GM19397 (cell line): ENCODE data around the gene NPAS3.

Experiments
- ATAC-seq: cut with Tn5 transposase; IDR thresholded peaks from one replicate; pipeline ENCODE4 v1.9.1; 2021; ENCODE audit warnings: mild to moderate bottlenecking, moderate library complexity; ENCODE audit not compliant: unreplicated experiment

NPAS3 gene

DNA sequence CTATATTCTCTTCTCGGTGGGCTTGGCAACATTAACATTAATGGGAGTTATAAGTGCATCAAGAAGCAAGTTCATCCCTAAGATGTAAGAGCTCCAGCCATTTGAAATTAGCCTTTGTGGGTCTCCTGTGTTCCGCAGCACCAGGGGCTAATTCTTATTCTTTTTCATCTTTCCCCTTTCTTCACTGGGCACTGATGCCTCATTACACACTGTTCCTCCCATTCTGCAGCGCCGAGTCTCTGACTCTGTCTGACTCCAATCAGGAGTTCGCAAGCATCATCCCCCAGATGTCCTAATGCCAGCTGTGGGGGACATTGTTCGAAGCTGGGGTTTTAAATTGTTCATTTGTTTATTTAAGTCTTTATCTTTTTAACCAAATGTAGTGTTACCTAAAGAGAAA lies 670.9 kb downstream of the NPAS3 start:
- ATAC-seq: no peak

DNA sequence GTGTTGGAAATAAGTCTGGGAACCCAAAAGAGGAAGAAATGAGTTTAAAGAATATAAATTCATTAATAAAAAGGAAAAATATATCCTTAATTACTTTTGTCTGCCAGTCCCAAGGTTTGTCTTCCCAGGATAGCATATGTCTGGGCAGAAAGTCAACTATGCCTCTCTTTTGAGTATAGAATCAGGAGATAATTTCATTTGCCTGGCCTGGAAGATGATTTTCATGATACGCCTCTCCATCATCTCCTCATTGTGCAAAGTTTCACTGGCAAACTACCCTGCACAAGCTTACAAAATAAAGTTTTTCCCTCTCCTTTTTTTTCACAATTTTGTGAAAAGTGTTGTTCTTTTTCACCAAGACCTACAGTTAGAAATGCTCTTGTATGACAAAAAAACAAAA lies 671.4 kb downstream of the NPAS3 start:
- ATAC-seq: no peak

DNA sequence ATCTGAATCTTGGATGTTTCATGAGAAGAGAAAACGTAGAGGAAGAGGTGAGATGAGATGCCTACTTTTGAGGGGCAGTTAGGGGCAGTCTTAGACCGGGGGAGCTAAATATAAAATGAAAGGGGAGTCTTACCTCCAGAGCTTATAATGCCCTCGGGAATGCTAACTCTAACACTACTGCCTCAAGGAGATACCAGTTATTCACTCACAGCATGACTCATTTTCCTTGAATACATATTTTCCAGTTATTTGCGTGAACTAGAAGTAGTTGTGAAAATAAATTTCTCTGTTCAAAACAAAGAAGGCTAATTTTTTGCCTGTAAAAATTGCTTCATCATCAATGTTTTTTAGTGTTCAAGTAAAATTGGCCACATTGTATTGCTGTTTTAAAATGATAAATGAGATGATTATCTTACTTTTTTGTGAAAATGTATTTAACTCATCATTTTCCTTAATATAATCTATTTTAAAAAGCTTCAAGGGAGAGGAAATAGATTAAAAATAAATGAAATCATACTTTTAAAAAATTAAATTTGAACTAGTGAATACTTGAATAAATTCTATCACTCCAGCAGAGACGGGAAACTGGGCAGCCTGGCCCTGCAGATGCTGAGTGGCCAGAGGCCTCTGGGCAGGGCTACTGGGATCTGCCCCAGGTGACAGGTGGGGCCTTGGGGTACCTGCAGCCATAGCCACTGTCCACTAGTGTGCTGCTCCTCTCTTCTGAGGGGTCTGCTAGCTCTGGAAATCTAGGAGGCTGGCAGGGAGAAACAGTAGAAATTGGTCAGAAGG lies 672.9 kb downstream of the NPAS3 start:
- no peak for ATAC-seq

DNA sequence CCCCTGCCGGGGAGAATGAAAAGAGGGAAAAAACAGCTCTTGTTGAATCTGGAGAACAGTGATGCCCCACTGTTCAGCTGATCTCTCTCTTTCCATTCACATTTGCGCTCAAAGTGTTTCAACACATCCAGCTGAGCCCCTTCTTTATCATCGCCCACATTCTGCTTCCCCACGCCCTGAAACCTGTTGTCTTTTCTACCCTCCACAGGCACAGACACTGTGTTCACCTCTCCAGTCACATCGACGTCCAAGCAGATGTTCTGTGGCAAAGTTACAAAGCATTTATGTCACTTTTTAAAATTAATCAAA lies 673.5 kb downstream of the NPAS3 start:
- no peak for ATAC-seq

DNA sequence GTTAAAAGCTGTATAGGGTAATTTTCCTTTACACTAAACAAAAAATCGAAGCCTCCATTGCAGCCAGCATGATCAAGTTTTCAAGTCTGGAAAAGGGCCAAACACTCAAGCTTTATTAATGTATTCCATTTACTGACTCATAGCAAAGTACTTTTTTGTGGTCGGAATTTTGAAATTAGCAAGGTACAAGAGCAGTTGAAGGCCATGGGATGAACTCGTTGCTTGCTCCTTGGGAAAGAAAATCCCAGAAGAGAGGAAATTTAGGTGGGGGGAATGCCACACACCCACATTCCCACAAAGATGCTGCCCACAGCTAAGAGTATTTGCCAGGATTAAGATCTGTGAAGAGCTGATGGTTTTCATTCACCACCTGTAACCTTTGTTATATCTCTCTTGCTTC lies 678.5 kb downstream of the NPAS3 start:
- no peak for ATAC-seq

DNA sequence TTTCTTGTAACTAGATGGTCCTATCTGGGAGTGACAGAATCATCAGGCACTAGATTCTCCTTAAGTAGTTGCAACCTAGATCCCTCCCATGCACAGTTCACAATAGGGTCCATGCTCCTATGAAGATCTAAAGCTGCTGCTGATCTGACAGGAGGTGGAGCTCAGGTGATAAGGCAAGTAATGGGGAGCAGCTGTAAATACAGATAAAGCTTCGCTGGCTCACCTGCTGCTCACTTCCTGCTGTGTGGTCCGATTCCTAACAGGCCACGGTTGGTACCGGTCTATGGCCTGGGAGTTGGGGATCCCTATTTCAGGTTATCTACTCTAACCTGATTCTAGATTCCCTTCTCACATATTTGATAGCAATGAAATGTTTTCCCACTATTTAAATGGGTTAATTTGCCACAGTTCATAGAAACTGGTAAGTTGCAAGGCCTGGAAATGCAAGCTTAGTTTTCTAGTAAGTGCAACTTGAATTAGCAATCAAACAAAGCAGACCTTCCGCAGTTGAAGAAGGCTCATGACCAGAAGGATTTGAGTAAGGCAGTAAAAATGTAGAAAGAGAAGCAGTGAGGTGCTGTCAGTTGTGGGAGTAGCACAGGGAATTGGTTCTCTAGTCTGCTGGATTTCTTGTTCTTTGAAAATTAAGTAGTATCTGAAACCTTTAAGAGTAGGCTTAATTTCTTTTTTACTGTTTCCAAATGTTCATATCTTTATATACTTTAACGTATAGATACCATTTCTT lies 679.9 kb downstream of the NPAS3 start:
- ATAC-seq: no peak

DNA sequence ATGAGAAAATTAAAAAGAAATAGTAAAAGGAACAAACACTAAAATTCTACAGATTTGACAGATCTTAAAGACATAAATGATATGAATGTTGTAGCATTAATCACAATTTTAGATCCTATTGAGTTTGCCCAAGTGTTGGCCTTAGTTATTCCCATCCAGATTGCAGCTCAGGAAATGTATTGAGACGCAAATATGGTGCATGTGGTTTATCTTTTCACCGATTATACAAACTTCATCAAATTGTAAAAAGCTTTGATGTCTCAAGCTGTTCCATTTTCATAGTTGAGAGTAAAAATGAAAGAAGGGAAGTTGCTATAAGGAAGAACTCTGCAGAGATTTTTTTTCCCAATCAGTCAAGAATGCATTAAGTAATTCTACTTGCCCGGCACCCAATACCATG lies 683.8 kb downstream of the NPAS3 start:
- no peak for ATAC-seq

DNA sequence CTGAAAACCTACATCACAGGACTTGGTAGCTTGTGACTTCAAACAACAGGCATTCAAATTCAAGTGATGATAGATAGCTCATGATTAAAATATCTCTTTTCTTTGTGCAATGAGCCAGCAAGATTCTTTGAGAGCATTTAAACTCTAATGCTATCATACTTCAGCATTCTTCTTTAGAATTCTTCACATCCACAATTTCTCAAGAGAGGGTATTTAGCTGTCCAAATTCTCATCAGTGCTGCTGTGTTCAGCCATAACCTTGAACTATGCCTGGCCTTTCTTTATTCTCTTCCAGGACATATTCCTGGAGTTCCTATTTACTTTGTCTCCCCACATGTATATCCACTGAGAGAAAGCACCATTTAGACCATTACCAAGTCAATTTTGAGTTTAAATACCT lies 691.1 kb downstream of the NPAS3 start:
- no peak for ATAC-seq

DNA sequence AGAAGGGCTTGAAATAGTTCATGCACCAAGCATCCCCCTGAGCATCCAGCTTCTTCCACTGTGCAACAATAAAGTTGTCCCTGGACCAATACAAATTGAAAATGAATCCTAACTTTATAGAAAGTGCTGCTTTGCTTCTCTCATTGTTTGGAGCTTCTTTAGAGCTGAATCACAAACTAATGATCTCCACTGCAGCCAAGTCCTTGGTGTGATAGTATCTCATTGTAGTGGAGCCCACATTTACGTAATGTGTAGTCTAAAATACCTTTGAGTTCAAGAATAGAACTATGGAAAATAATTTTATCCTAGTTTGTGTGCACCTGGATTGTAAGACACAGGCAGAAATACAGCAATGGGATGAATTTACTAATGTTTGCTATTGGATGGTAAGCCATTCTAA lies 692.3 kb downstream of the NPAS3 start:
- no peak for ATAC-seq

DNA sequence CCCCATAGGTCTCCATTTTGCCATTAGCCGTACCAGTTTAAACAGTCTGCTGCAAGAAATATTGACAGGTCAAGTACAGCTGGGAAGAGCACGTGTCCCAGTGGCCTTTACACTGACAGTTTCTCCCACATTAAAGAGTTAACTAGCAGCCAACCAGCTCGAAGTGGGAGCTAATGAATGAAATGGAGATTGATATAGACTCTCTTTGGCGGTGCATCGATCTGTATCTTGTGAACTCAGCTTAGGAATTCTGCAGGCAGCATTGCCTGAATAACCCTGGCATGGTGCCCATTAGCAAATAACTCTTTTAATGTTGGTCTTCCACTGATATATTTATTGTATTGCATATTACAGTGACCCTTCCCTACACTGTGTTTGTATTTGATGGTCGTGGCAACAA lies 692.8 kb downstream of the NPAS3 start:
- ATAC-seq: no peak

DNA sequence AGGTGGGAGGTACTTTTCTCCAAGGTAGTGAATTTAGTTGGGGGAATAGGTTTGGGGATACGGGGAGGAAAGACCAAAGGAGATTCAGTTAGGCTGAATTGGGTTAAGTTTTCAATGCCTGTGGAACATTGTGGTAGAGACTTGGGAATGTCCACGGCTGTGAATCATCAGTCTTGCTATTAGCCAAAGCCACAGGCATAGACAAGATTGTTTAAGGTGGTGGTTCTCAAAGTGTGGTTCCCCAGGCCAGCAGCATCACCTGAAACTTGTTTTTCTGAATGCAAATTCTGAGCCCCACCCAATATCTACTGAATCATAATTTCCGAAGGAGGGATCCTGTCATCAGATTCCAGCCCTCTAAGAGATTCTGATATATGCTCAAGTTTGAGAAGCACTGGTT lies 696.0 kb downstream of the NPAS3 start:
- no peak for ATAC-seq

DNA sequence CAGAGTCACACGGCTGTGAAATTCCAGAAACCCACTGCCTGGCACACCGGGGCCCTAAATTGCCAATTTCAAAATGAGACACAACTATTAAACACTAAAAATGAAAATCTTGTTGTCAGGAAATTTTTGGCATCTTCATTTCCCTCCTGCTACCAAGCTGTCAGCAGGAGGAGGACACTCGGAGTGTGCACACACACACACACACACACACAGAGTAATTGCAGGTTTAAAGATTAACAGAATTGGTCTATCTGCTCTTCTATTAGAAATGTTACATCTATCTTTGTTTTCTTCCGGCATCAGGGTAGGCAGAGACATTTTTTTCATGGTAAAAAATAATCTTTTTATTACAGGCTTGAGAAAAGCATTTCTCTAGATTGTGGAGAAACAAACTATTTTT lies 698.0 kb downstream of the NPAS3 start:
- no peak for ATAC-seq

DNA sequence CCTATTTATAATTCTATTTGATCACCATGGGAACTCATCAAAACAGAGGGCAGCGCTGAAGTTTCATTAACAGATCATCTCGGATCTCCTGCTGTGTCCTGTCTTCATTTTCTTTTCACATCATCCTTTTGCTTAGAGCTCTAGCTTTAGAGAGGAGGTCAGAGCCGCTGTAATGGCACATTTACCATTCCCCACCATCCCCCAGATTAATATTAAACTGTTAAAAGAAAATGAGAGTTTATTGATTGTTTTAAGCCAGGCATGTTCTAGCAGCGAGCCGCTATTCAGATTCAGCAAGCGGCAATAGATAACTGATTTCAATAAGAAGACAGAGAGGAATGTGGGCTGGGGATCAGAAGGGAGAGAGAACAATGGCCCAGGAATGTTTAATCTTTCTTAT lies 703.4 kb downstream of the NPAS3 start:
- ATAC-seq: no peak

DNA sequence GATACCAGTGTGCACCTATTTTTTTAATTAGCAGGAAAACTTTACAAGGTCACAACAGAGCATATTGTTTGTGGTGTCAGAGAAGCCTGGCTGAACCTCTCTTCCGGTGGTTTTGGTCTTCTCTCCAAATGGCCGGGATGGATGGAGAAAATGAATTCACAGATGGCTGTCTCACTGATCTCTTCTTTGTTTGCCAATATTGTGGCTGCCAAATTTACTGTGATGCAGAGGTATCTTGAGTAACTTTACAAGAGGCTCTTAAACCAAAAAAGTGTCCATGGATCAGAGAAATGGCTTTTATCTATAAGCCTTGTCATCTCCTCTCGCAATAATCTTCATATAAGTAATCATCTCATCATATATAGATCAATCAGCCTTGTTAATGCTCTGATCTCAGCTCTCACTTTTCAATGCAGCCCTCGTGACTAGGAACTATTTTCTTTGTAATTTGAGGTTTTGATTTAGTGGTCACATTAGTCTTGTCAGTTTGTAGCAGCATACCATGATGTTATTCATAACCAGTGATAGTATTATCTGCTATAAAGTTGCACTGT lies 704.1 kb downstream of the NPAS3 start:
- ATAC-seq: no peak

DNA sequence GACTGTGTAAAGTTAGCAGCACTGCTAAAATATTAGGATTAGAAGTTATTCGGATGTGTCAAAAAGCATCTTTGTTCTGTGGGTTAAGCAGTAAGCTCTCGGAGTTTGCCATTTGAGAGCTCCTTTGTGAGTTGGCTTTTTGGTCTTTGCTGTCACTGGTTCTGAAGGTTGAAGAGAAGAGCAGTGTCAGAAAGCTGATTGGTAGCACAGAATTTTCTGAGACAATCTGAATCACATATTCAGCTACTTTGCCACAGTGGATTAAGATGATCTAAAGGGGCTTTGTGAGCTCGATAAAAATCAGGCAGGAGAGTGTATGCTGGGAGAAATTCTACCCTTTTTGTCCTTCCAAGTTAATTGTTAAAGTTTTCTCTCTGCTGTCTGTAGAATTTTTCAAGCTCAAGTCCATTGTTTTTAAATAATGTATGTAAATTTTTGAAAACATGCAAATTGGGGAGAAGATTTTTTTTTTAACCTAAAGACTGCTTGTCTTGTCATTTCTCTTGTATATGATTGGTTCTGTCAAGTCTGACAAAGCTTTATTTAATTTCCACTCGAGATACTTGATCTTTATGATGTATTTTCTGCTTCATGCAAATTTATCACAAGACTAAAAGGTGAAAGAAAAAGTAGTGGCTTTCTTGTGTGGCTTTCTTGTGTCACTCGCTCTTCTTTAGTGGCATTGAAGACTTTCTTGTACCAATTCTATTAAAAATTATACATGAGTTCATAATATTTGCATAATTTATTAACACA lies 704.9 kb downstream of the NPAS3 start:
- no peak for ATAC-seq

DNA sequence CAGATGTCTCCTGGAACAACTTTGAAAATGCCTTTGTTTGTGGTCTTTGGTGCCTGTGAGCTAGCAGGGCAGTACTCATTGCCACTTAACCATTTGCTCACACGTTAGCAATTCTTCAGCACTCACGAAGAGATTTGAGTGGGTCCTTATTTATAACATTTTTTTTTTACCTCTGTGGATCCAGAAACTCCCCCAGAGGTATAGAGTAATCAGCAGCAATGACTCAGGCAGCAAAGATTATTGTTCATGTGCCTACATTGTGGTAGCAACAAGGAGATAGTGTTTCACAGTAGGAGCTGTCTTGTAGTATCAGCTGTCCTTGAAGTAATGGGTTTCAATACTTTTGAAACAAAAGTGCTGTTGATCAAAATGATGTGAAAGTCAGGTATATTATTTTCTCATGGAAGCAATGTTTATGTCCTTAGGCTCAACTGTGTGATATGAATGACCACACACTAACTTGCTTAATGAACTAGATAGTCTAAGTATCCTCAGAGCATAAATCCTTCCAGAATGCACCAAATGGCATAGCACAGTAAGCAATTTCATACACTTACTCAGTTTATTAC lies 708.1 kb downstream of the NPAS3 start:
- ATAC-seq: no peak

DNA sequence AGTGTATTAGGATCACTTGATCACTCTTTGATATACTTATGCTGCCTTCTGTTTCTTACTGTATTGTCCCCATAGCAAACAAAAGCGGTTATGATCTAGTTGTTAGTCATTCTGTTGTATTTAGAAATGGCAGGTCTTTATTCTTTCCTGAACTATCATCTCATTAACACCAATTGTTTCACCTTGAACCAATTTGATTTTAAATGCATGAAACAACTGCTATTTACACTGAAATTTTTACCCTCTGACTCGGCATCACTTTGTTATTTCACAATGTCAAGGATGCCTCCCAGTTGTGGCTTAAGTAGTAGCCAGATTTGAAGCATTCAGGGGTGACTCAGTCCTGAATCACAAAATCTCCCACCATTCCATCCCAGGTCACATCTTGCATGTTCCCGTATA lies 708.7 kb downstream of the NPAS3 start:
- no peak for ATAC-seq

DNA sequence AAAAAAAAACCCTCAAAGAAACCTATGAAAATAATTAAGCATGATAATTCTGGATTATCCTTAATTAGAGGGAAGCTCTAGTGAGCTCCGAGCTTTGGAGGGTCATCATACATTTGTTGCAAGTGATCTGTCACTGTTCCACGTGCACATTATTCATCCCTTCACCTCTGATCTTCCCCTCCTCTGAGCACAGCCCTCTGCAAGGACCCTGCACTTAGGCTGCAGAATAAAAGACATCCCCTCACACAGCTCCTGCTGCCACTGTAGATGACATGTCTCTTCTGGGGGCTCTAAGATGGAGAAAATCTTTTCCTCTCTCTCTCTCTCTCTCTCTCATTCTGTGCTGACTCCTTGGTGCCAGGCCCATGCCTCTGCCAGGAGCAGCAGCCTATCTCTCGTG lies 711.8 kb downstream of the NPAS3 start:
- no peak for ATAC-seq

DNA sequence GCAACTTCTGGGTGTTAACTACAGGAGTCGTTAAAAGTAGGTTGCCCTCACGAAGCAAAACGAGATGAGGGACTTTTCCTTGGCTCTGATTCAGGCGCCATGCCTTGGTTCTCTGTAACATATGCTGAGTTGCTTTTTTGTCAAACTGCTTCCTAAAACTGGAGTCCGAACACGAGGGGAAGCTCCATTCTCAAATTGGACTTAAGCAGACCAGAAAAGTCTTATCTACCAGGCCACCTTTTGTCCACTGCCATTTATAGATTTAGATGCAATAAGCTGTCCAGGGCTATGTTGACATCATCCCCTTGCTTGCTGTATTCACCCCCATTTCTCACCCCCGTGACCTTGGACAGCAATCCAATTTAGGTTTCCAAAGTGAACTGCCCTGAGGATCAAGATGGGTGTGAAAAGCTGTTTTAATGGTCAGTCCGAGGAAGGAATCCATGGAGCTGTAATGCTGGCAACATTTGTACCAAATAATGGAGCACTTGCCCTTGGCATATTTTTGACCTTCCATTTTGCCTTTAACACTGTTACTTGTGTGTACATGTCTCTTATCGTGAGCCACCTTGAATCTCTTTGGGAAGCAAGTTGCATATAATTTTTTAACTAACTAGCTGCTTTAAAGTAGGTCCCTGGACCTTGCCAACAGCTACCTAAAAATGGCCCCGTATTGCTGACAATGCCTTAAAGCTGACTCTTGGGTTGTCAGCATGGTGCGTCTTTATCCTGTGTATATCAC lies 714.1 kb downstream of the NPAS3 start:
- no peak for ATAC-seq

DNA sequence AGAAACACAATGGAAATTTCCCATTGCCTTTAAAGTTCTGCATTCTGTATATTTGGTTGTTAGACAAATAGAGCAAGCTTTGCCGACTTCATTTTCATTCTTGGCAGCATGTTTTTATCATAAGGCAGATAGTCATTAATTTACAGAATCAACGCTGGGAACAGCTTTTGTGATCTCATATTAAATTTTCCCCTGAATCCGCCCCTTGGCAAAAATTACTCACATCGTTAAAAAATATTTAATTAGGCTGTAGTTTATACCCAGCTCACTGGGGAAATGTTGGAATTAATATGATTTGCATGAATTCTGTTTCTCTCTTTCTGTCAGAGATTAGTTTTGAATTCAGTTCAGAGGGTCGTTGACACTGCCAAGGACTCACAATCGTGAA lies 714.6 kb downstream of the NPAS3 start:
- ATAC-seq: no peak

DNA sequence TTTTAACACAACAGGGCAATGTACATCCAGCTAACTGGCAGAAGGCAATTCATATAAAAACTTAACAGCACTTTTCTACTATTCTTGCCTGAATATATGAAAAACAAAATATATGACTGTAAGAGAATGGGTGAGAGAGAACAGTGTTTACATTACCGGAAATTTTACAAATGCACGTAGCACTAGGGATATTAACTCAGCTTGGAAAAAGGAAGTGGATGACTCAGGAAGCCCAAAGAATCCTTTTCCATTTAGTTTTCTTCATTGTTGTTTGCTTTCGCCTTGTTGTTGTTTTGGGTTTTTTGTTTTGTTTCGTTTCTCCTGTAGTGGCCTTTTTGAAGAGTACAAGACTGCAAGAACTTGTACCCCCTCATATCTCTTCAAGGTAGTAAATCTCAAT lies 716.7 kb downstream of the NPAS3 start:
- no peak for ATAC-seq
